Right lobe of liver (tissue), 4 donors: ENCODE measurements around the gene WDR20.

ENCODE experiments used
- POLR2A ChIP-seq: fragments of 450-650 bp; IDR thresholded peaks from one replicate; pipeline ENCODE4 v1.6.1; 2017; ENCODE audit warnings: antibody characterized with exemption, mild to moderate bottlenecking
- TF ChIP-seq, protein P1 (sequence below), 4 donors: fragments of 200-600 bp in 3 of 4; fragments of 450-650 bp in 1 of 4; IDR thresholded peaks; one replicate each; pipeline versions ENCODE4 v1.5.1 to v1.8.0; 2016 to 2022; ENCODE audit warnings: antibody characterized with exemption in 4 of 4, mild to moderate bottlenecking in 2 of 4
- donor health status: DM: no; HTN: no; CAD: no.
- donor health status: DM: no; HTN: no; CAD: no.
- donor health status: DM: no; HTN: yes; CAD: no.

DNA sequence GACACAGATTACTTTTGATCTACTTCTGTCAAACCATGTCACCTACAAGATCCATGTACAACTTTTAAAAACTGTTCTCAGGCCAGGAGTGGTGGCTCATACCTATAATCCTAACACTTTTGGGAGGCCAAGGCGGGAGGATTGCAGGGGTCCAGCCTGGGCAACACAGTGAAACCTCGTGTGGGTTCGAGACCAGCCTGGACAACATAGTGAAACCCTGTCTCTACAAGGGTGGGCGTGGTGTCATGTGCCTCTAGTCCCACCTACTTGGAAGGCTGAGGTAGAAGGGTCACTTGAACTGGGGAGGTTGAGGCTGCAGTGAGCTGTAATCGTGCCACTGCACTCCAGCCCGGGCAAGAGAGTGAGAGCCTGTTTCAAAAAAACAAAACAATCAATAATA lies 5.7 kb downstream of the WDR20 start:
- TF ChIP-seq, protein P1, sequence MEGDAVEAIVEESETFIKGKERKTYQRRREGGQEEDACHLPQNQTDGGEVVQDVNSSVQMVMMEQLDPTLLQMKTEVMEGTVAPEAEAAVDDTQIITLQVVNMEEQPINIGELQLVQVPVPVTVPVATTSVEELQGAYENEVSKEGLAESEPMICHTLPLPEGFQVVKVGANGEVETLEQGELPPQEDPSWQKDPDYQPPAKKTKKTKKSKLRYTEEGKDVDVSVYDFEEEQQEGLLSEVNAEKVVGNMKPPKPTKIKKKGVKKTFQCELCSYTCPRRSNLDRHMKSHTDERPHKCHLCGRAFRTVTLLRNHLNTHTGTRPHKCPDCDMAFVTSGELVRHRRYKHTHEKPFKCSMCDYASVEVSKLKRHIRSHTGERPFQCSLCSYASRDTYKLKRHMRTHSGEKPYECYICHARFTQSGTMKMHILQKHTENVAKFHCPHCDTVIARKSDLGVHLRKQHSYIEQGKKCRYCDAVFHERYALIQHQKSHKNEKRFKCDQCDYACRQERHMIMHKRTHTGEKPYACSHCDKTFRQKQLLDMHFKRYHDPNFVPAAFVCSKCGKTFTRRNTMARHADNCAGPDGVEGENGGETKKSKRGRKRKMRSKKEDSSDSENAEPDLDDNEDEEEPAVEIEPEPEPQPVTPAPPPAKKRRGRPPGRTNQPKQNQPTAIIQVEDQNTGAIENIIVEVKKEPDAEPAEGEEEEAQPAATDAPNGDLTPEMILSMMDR (IDR thresholded peaks at IDR 0.05): no peak
- no peak for TF ChIP-seq POLR2A
